GM10266 (cell line): ENCODE results near the gene BCAT1.
"Not testable (repeated sequence)": the region's sequence is repeated elsewhere in the genome, so short reads cannot be mapped to it uniquely, and the experiment has no call there.

Source experiments
- DNase-seq: peaks from one replicate; pipeline ENCODE4 v3.0.0; 2012; ENCODE audit errors: extremely low spot score
- CTCF ChIP-seq: IDR thresholded peaks from 2 replicates; pipeline ENCODE4 v1.5.1; 2012; ENCODE audit warnings: mild to moderate bottlenecking, low read depth; ENCODE audit not compliant: control insufficient read depth, insufficient read depth; ENCODE audit errors: missing control alignments

BCAT1 gene

DNA sequence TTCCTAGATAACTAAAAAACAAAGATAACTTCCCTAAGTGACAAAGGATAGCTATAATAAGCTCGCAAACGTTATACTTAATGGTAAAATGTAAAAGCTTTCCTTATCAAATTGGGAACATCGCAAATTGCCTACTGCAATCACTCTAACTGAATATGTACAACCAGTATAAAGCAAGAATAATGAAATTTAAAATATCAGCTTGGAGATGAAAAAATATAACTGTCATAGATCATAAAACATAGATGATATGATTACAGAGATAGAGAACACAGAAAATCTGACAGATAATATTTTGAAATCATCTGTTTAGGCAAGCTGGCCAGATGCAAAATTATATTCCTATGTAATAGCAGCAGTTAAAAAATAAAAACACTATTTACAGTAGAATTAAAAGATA lies 64.0 kb downstream of the BCAT1 start:
- DNase-seq: no peak
- no peak for TF ChIP-seq CTCF

GRCh38 chr12:24881724-24882371 lies 67.1 kb downstream of the BCAT1 start:
- no peak for TF ChIP-seq CTCF
- no peak for DNase-seq

GRCh38 chr12:24881227-24881626 lies 67.7 kb downstream of the BCAT1 start:
- no peak for DNase-seq
- TF ChIP-seq CTCF: no peak

GRCh38 chr12:24880732-24881131 lies 68.2 kb downstream of the BCAT1 start:
- DNase-seq: no peak
- TF ChIP-seq CTCF: no peak

- TF ChIP-seq CTCF: no peak
- no peak for DNase-seq
These were observed 69.3 kb downstream of the BCAT1 start for GRCh38 chr12:24879644-24880043.

- no peak for TF ChIP-seq CTCF
- DNase-seq: no peak
These were observed 73.9 kb downstream of the BCAT1 start for GRCh38 chr12:24875014-24875413.

- DNase-seq: no peak
- TF ChIP-seq CTCF: no peak
These were observed 76.7 kb downstream of the BCAT1 start for GRCh38 chr12:24872211-24872610.

GRCh38 chr12:24866139-24866538 lies 82.8 kb downstream of the BCAT1 start:
- not testable (repeated sequence) for DNase-seq
